HepG2 (cell line): ENCODE data around the gene FBXW12. TPM values are rescaled to one million over a fixed set of nuclear protein-coding genes. Genes with fewer than 3 reads are reported as not detected.

Source experiments
- ATAC-seq: fragments of 200-7000 bp; cut with Tn5 transposase; 3 replicates; pipeline ENCODE4 v1.9.1; 2020; ENCODE audit warnings: mild to moderate bottlenecking, moderate library complexity
- BruUV-seq: library from RNA; stranded (reverse); fragments of 400-500 nt; replicated peaks from 2 replicates; lab custom pipeline; 2021; lab: Mats Ljungman, UMichigan
- CTCF ChIA-PET: fragments of 300-600 bp; formaldehyde crosslinking; extraction: SDS; loops from one replicate; lab custom pipeline; 2021; ENCODE audit warnings: low total read pairs, inconsistent platforms, low intra/inter-chr PET ratio; lab: Yijun Ruan, JAX
- POLR2A ChIA-PET: fragments of 350-600 bp; sonication (Branson Sonifier 250); formaldehyde crosslinking; loops from one replicate; lab custom pipeline; 2020; ENCODE audit warnings: antibody characterized with exemption, inconsistent platforms; lab: Yijun Ruan, JAX
- DNase-seq: peaks from one replicate; pipeline ENCODE4 v3.0.0-alpha.2; 2015; ENCODE audit warnings: low spot score
- FAIRE-seq: peaks from 3 replicates; lab custom pipeline; 2011; peaks lifted over from hg19 to GRCh38; lab: Jason Lieb, UNC
- H2AFZ ChIP-seq: one replicate; pipeline ENCODE4 v1.6.1; 2011; ENCODE audit warnings: low read length, inconsistent platforms
- H3K27ac ChIP-seq: fragments of 300-600 bp; 3 replicates; pipeline ENCODE4 v1.8.0; 2011; ENCODE audit warnings: mixed run types, mild to moderate bottlenecking, mixed read lengths, low read length, inconsistent platforms; ENCODE audit not compliant: insufficient read depth; ENCODE audit errors: extremely low read length
- H3K27me3 ChIP-seq, 2 experiments: fragments of 200-600 bp in 1 of 2; 2 replicates in 1 of 2; 3 replicates in 1 of 2; pipeline versions ENCODE4 v1.6.0 to v1.8.0; 2011; ENCODE audit warnings: low read length in 2 of 2, mild to moderate bottlenecking in 2 of 2, moderate library complexity in 2 of 2, inconsistent platforms in 1 of 2; ENCODE audit not compliant: insufficient read depth in 2 of 2, control insufficient read depth in 1 of 2
- H3K36me3 ChIP-seq, 2 experiments: fragments of 200-600 bp in 1 of 2; replicated peaks in 1 of 2; 2 replicates in 1 of 2; 3 replicates in 1 of 2; pipeline versions ENCODE4 v1.5.1 to v1.8.0; 2011; ENCODE audit warnings: low read length in 2 of 2, inconsistent platforms in 1 of 2; ENCODE audit not compliant: insufficient read depth in 2 of 2, control insufficient read depth in 1 of 2
- H3K4me1 ChIP-seq: 2 replicates; pipeline ENCODE4 v1.5.1; 2012; ENCODE audit warnings: low read length, inconsistent platforms; ENCODE audit not compliant: insufficient read depth
- H3K4me2 ChIP-seq: 2 replicates; pipeline ENCODE4 v1.6.0; 2011; ENCODE audit warnings: low read depth, low read length, inconsistent platforms
- H3K4me3 ChIP-seq, 3 experiments: fragments of 200-600 bp in 1 of 3; sonication (generic), shearing (Covaris generic) in 1 of 3; replicated peaks in 1 of 3; 2 replicates each; pipeline ENCODE4 v1.5.1; 2011 to 2016; ENCODE audit warnings: low read length in 3 of 3, inconsistent platforms in 2 of 3, low read depth in 2 of 3, mild to moderate bottlenecking in 2 of 3, control low read depth in 1 of 3, mixed read lengths in 1 of 3; ENCODE audit not compliant: insufficient read depth in 1 of 3
- H3K79me2 ChIP-seq: one replicate; pipeline ENCODE4 v1.6.1; 2011; ENCODE audit warnings: low read length, inconsistent platforms; ENCODE audit not compliant: insufficient read depth
- H3K9ac ChIP-seq: 2 replicates; pipeline ENCODE4 v1.6.0; 2011; ENCODE audit warnings: mild to moderate bottlenecking, low read depth, low read length, inconsistent platforms; ENCODE audit not compliant: insufficient read depth
- H3K9me3 ChIP-seq: 2 replicates; pipeline ENCODE4 v1.5.1; 2012; ENCODE audit warnings: mild to moderate bottlenecking, low read length
- H4K20me1 ChIP-seq: 2 replicates; pipeline ENCODE4 v1.6.0; 2011; ENCODE audit warnings: inconsistent platforms, mild to moderate bottlenecking, low read length, moderate library complexity; ENCODE audit not compliant: insufficient read depth
- MLX ChIP-seq: IDR thresholded peaks from 2 replicates; pipeline ENCODE4 v1.6.1; 2016
- RCOR2 ChIP-seq: IDR thresholded peaks from 2 replicates; pipeline ENCODE4 v1.6.1; 2016; ENCODE audit warnings: missing biosample characterization, missing genetic modification reagents
- ZFYVE20 ChIP-seq: sonication (generic); formaldehyde crosslinking; IDR thresholded peaks from 2 replicates; pipeline ENCODE4 v1.8.0; 2023; ENCODE audit warnings: low read depth, mild to moderate bottlenecking, moderate library complexity, missing genetic modification reagents, borderline replicate concordance
- ZNF17 ChIP-seq: sonication (generic); formaldehyde crosslinking; IDR thresholded peaks from 2 replicates; pipeline ENCODE4 v1.5.0; 2020; ENCODE audit warnings: mild to moderate bottlenecking, missing genetic modification reagents
- ZNF75D ChIP-seq: sonication (generic); formaldehyde crosslinking; IDR thresholded peaks from 2 replicates; pipeline ENCODE4 v1.8.1; 2023; ENCODE audit warnings: missing genetic modification reagents, mild to moderate bottlenecking, borderline replicate concordance
- WGBS: methylation state at CpG from one replicate; pipeline ENCODE4 v1.1.6; 2017; ENCODE audit warnings: low lambda C conversion rate; 5-methylcytosine and 5-hydroxymethylcytosine counted together
- in situ Hi-C: cut with HindIII; loops from 2 replicates; pipeline ENCODE4 v1.10.0; 2017; ENCODE audit warnings: low pct_unique_long_range_greater_than_20kb; ENCODE audit not compliant: extremely low pct_ligation_motif_present
- intact Hi-C: fragments of 100-400 bp; cut with micrococcal nuclease; formaldehyde crosslinking; loops from one replicate; pipeline ENCODE4 v1.10.0; 2022; ENCODE audit not compliant: unreplicated experiment
- polyA plus RNA-seq, 8 experiments: library from polyadenylated mRNA; depleted of rRNA in 3 of 8; stranded (reverse) in 7 of 8; unstranded in 1 of 8; fragments of >200 nt; fragmentation: Illumina TruSeq in 4 of 8; extraction: Trizol in 4 of 8; gene quantifications; 2 replicates each; pipeline versions ENCODE4 v1.2.1 to v1.2.3, GENCODE V29; 2011 to 2016; ENCODE audit warnings: low read depth in 4 of 8, missing spikeins in 1 of 8, mixed read lengths in 1 of 8; ENCODE audit not compliant: insufficient read depth in 1 of 8
- total RNA-seq, 5 experiments: library from RNA; depleted of rRNA; stranded (reverse); fragments of >200 nt; fragmentation: Illumina TruSeq; extraction: Trizol; gene quantifications; 2 replicates each; pipeline ENCODE4 v1.2.3, GENCODE V29; 2016; ENCODE audit warnings: low read depth in 1 of 5
- TF ChIP-seq, protein P1 (sequence below): sonication (generic); formaldehyde crosslinking; IDR thresholded peaks from 2 replicates; pipeline ENCODE4 v1.4.0; 2020; ENCODE audit warnings: missing genetic modification reagents
- TF ChIP-seq, protein P2 (sequence below): sonication (generic); formaldehyde crosslinking; IDR thresholded peaks from 2 replicates; pipeline ENCODE4 v1.4.0; 2020; ENCODE audit warnings: missing genetic modification reagents, mild to moderate bottlenecking, borderline replicate concordance

FBXW12 gene
- total and polyA plus RNA-seq, 2 of the 13 experiments (the other 11 are each of a cell fraction or from before 2014, with no cell fraction given): not detected

GRCh38 chr3:48338635-48339034 is 33.4 kb upstream of the FBXW12 start (continued):
- TF ChIP-seq, protein P1, sequence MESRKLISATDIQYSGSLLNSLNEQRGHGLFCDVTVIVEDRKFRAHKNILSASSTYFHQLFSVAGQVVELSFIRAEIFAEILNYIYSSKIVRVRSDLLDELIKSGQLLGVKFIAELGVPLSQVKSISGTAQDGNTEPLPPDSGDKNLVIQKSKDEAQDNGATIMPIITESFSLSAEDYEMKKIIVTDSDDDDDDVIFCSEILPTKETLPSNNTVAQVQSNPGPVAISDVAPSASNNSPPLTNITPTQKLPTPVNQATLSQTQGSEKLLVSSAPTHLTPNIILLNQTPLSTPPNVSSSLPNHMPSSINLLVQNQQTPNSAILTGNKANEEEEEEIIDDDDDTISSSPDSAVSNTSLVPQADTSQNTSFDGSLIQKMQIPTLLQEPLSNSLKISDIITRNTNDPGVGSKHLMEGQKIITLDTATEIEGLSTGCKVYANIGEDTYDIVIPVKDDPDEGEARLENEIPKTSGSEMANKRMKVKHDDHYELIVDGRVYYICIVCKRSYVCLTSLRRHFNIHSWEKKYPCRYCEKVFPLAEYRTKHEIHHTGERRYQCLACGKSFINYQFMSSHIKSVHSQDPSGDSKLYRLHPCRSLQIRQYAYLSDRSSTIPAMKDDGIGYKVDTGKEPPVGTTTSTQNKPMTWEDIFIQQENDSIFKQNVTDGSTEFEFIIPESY (CRISPR knock-in tag): no peak
- no peak for TF ChIP-seq ZFYVE20

GRCh38 chr3:48343432-48343831 is 28.6 kb upstream of the FBXW12 start:
- DNase-seq (no peak), FAIRE-seq (no peak), ATAC-seq (no peak)
- Histone ChIP-seq H3K27ac (no peak overlapping the region), H3K79me2 (no peaks in the 10 kb centered on the region), H2AFZ (no peak overlapping the region), H3K4me2 (no peak overlapping the region), H3K36me3 (no peaks in the 10 kb centered on the region), H3K9me3 (no peaks in the 10 kb centered on the region), H3K4me3 (no peak overlapping the region), H3K4me1 (no peaks in the 10 kb centered on the region), H3K9ac (no peak overlapping the region), H3K27me3 (no peaks in the 10 kb centered on the region; a peak in 1 of 5 replicates), H4K20me1 (no peaks in the 10 kb centered on the region)
- in situ Hi-C loops: no loop called here
- 35% methylated on average over 8 of the region's 8 CpGs for WGBS
- BruUV-seq: no TSS peak
- TF ChIP-seq RCOR2 (CRISPR knock-in tag): no peak
- no peak for TF ChIP-seq MLX (CRISPR knock-in tag)
- TF ChIP-seq, protein P2, sequence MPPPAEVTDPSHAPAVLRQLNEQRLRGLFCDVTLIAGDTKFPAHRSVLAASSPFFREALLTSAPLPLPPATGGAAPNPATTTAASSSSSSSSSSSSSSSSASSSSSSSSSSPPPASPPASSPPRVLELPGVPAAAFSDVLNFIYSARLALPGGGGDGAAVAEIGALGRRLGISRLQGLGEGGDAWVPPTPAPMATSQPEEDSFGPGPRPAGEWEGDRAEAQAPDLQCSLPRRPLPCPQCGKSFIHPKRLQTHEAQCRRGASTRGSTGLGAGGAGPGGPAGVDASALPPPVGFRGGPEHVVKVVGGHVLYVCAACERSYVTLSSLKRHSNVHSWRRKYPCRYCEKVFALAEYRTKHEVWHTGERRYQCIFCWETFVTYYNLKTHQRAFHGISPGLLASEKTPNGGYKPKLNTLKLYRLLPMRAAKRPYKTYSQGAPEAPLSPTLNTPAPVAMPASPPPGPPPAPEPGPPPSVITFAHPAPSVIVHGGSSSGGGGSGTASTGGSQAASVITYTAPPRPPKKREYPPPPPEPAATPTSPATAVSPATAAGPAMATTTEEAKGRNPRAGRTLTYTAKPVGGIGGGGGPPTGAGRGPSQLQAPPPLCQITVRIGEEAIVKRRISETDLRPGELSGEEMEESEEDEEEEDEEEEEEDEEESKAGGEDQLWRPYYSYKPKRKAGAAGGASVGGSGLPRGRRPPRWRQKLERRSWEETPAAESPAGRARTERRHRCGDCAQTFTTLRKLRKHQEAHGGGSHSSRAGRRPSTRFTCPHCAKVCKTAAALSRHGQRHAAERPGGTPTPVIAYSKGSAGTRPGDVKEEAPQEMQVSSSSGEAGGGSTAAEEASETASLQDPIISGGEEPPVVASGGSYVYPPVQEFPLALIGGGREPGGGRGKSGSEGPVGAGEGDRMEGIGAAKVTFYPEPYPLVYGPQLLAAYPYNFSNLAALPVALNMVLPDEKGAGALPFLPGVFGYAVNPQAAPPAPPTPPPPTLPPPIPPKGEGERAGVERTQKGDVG: no peak
- TF ChIP-seq ZNF75D (CRISPR knock-in tag): no peak
- TF ChIP-seq ZNF17 (CRISPR knock-in tag): no peak
- ChIA-PET CTCF (no interaction called here), POLR2A (no interaction called here)
- intact Hi-C loops: no loop called here
